Thoracic aorta (tissue), 2 donors: ENCODE measurements around the gene LMX1B. TPM values are rescaled to one million over a fixed set of nuclear protein-coding genes. Genes with fewer than 3 reads are reported as not detected.
"Not testable (repeated sequence)": the region's sequence is repeated elsewhere in the genome, so short reads cannot be mapped to it uniquely, and the experiment has no call there.

Experiments used
- ATAC-seq: fragments of 150-250 bp; one replicate; pipeline ENCODE4 v1.8.0; 2017; ENCODE audit warnings: low read depth; ENCODE audit not compliant: insufficient number of reproducible peaks, low FRiP score
- DNase-seq: peaks from one replicate; pipeline ENCODE4 v3.0.0-alpha.2; 2020; ENCODE audit warnings: low spot score
- H3K27ac ChIP-seq, 2 donors: fragments of 200-600 bp; sonication (generic); 1 replicate in 1 of 2; 2 replicates in 1 of 2; pipeline ENCODE4 v1.5.1; 2016; ENCODE audit warnings: mild to moderate bottlenecking in 2 of 2, moderate library complexity in 2 of 2
- H3K27me3 ChIP-seq: fragments of 200-600 bp; sonication (generic); replicated peaks from 2 replicates; pipeline ENCODE4 v1.6.0; 2016; ENCODE audit warnings: mild to moderate bottlenecking; ENCODE audit not compliant: insufficient read depth
- H3K36me3 ChIP-seq: fragments of 200-600 bp; sonication (generic); one replicate; pipeline ENCODE4 v1.5.1; 2016
- H3K4me1 ChIP-seq, 2 donors: fragments of 200-600 bp; sonication (generic); 1 replicate in 1 of 2; 2 replicates in 1 of 2; pipeline versions ENCODE4 v1.5.1 to v1.6.0; 2016; ENCODE audit warnings: low read depth in 2 of 2, mild to moderate bottlenecking in 1 of 2; ENCODE audit not compliant: control insufficient read depth in 1 of 2
- H3K4me3 ChIP-seq: fragments of 200-600 bp; sonication (generic); 2 replicates; pipeline ENCODE4 v1.5.1; 2016; ENCODE audit warnings: mild to moderate bottlenecking
- H3K9me3 ChIP-seq: fragments of 200-600 bp; sonication (generic); 2 replicates; pipeline ENCODE4 v1.5.1; 2016
- CTCF ChIP-seq: fragments of 200-600 bp; sonication (generic); IDR thresholded peaks from one replicate; pipeline ENCODE4 v1.5.1; 2019; ENCODE audit warnings: antibody characterized with exemption
- total RNA-seq, 2 donors: library from RNA; depleted of rRNA; stranded (reverse); fragments of >200 nt; gene quantifications; one replicate each; pipeline versions ENCODE4 v1.1.0 to v1.2.3, GENCODE V29; 2016

LMX1B gene
- total RNA-seq, 2 donors from 2014 or later = not detected

- Histone ChIP-seq H3K4me1 (peaks cover 0 to 16% of the 10 kb centered on the region in 2 donors), H3K9me3 (no peaks in the 10 kb centered on the region), H3K27me3 (no peaks in the 10 kb centered on the region), H3K27ac (no peak overlapping the region), H3K4me3 (peak overlapping the region; percentile 76), H3K36me3 (no peaks in the 10 kb centered on the region)
- no peak for ATAC-seq
- no peak for DNase-seq
- TF ChIP-seq CTCF = no peak
Measured at GRCh38 chr9:126723807-126724172, 110.1 kb downstream of the LMX1B start.

GRCh38 chr9:126724226-126724625, 110.5 kb downstream of the LMX1B start:
- Histone ChIP-seq H3K9me3 (no peaks in the 10 kb centered on the region), H3K27me3 (no peaks in the 10 kb centered on the region), H3K36me3 (no peaks in the 10 kb centered on the region), H3K4me1 (peaks cover 0 to 16% of the 10 kb centered on the region in 2 donors), H3K27ac (no peak overlapping the region), H3K4me3 (no peak overlapping the region)
- ATAC-seq (no peak), DNase-seq (no peak)
- no peak for TF ChIP-seq CTCF

- not testable (repeated sequence) for H3K4me3 ChIP-seq, H3K27ac ChIP-seq, H3K27me3 ChIP-seq, ATAC-seq, H3K9me3 ChIP-seq, DNase-seq, H3K36me3 ChIP-seq
- peaks cover 0 to 16% of the 10 kb centered on the region in 2 donors for H3K4me1 ChIP-seq
Measured at GRCh38 chr9:126725485-126725884, 111.8 kb downstream of the LMX1B start.

- not testable (repeated sequence) for H3K27ac ChIP-seq, H3K27me3 ChIP-seq, ATAC-seq, H3K9me3 ChIP-seq, DNase-seq, H3K36me3 ChIP-seq, H3K4me1 ChIP-seq, H3K4me3 ChIP-seq
Measured at GRCh38 chr9:126728210-126728609, 114.5 kb downstream of the LMX1B start.

GRCh38 chr9:126730592-126730991, 116.9 kb downstream of the LMX1B start:
- not testable (repeated sequence) for H3K36me3 ChIP-seq, ATAC-seq, H3K9me3 ChIP-seq, H3K4me1 ChIP-seq, H3K4me3 ChIP-seq, H3K27ac ChIP-seq, H3K27me3 ChIP-seq, DNase-seq

GRCh38 chr9:126733005-126733404, 119.3 kb downstream of the LMX1B start:
- no peak overlapping the region for H3K27ac ChIP-seq
- H3K27me3 ChIP-seq = no peaks in the 10 kb centered on the region
- DNase-seq = no peak
- TF ChIP-seq CTCF = no peak
- peaks cover 11% of the 10 kb centered on the region for H3K9me3 ChIP-seq
- ATAC-seq = no peak
- no peak overlapping the region for H3K4me3 ChIP-seq
- no peaks in the 10 kb centered on the region for H3K4me1 ChIP-seq
- H3K36me3 ChIP-seq = no peaks in the 10 kb centered on the region

GRCh38 chr9:126734877-126735276, 121.1 kb downstream of the LMX1B start:
- DNase-seq = no peak
- peaks cover 11% of the 10 kb centered on the region for H3K9me3 ChIP-seq
- TF ChIP-seq CTCF = no peak
- no peak overlapping the region for H3K27ac ChIP-seq
- ATAC-seq = no peak
- H3K36me3 ChIP-seq = no peaks in the 10 kb centered on the region
- no peaks in the 10 kb centered on the region for H3K27me3 ChIP-seq
- H3K4me1 ChIP-seq = no peaks in the 10 kb centered on the region
- no peak overlapping the region for H3K4me3 ChIP-seq
